Anterior cingulate cortex (tissue), 58 donors: Measurements from ENCODE around the gene UBE2I.
A peak's percentile ranks its signal among the peaks of the same experiment; 100 is the strongest.
"Not testable (repeated sequence)": the region's sequence is repeated elsewhere in the genome, so short reads cannot be mapped to it uniquely, and the experiment has no call there.

Experiments
- DNase-seq, 58 donors: peaks; one replicate each; lab custom pipeline; 2025; lab: John Stamatoyannopoulos, UW

The UBE2I gene

DNA sequence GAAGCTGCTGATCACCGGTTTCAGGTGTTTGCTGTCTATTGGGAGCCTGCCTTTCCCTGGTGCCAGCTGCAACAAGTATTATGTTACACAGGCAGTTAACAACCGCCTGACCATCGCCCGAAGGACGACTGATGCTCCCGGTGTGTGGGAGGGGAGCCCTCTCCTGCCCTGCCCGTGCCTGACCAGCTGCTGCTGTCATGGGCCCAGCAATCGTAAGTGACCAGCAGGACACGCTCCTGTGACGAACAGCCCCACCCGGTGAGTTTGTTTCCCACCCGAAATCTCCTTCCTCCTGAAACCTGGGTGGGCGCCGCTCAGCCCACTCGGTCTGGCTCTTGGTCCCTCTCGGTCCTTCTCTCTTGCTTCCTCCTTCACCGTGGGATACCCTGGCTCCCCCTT, 17.9 kb upstream of the UBE2I start:
- DNase-seq, result no peak

- DNase-seq, result not testable (repeated sequence)
These were observed 17.2 kb upstream of the UBE2I start for GRCh38 chr16:1292208-1292607.

DNA sequence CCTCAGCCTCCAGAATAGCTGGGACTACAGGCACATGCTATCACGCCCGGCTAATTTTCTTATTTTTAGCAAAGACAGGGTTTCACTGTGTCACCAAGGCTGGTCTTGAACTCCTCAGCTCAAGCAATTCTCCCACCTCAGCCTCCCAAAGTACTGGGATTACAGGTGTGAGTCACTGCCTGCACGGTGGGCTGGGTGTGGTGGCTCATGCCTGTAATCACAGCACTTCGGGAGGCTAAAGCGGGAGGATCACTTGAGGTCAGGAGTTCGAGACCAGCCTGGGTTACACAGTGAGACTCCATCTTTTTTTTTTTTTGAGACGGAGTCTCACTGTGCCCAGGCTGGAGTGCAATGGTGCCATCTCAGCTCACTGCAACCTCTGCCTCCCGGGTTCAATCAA, 16.6 kb upstream of the UBE2I start:
- not testable (repeated sequence) for DNase-seq

DNA sequence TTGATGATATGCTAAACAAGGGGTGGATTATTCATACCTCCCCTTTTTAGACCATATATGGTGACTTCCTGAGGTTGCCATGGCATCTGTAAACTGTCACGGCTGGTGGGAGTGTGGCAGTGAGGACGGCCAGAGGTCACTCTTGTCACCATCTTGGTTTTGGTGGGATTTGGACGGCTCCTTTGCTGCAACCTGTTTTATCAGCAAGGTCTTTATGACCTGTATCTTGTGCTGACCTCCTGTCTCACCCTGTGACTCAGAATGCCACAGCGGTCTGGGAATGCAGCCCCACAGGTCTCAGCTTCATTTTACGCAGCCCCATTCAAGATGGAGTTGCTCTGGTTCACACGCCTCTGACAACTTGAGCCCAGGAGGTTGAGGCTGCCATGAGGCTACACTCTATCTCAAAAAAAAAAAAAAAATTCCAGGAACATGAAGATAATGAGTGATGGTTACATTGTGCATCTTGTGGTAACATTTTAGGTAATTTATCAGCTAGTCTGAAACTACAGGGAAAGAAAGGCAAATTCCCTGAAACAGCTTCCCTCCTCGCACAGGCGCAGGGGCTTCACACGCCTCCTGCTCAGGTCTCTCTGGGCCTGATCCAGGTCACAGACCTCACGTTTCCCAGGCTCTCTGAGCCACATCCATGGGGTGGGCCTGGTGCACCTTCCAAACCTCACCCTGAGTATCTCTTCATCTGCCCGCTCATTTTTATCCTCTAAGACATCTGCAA, 15.3 kb upstream of the UBE2I start:
- DNase-seq, result no peak

- DNase-seq, result no peak
These were observed 14.0 kb upstream of the UBE2I start for GRCh38 chr16:1295465-1295864.

DNA sequence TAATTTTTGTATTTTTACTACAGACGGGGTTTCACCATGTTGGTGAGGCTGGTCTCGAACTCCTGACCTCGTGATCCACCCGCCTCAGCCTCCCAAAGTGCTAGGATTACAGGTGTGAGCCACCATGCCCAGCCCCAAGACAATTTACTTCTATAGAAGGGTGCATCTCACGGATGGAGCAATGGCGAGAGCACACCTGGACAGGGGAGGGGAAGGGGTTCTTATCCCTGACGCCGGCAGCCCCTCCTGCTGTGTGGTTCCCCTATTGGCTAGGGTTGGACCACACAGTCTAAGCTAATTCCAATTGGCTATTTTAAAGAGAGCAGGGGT, 12.8 kb upstream of the UBE2I start:
- DNase-seq, result not testable (repeated sequence)

- DNase-seq, result no peak
These were observed 12.3 kb upstream of the UBE2I start for GRCh38 chr16:1297018-1297696.

- DNase-seq, result no peak
These were observed 11.0 kb upstream of the UBE2I start for GRCh38 chr16:1298406-1298805.

- DNase-seq, result no peak
These were observed 10.2 kb upstream of the UBE2I start for GRCh38 chr16:1299012-1299867.

DNA sequence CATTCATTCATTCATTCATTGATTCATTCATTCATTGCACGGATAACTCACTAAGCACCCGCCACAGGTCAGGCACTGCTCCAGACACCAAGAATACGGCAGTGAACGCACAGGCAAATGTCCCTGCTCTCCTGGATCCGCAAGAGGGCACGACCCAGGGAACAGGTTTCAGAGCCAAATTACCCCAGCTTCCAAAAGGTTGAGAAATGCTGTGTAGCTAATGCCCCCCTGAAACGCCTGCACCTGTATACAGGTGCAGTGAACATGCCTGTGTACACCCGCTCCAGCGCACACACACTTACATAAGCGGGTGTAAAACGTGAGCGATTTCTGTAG, 9.6 kb upstream of the UBE2I start:
- no peak for DNase-seq

- DNase-seq, result peak in 40 of 58 donors; percentile 4 to 60 (median 25)
These were observed 8.6 kb upstream of the UBE2I start for GRCh38 chr16:1300664-1301476.

- DNase-seq, result no peak
These were observed 7.9 kb upstream of the UBE2I start for GRCh38 chr16:1301562-1301961.

DNA sequence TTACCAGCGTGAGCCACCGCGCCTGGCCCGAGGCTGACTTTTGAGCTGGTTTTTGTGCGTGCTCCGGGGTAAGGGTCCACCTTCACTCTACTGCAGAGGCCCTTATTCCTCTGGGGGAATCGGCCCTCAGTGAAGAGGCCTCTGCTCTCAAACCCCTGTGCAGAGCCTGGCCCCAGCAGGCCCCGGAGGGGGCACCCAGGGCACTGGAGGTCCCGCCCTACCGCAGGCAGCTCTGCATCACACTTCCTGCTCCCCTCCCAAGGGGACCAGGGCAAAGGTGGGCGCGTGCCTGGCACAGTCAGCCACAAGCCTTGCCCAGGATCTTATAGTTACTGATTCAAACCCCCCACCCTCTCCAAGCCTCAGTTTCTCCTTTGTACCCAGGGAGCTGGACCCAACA, 3.6 kb upstream of the UBE2I start:
- DNase-seq, result no peak

DNA sequence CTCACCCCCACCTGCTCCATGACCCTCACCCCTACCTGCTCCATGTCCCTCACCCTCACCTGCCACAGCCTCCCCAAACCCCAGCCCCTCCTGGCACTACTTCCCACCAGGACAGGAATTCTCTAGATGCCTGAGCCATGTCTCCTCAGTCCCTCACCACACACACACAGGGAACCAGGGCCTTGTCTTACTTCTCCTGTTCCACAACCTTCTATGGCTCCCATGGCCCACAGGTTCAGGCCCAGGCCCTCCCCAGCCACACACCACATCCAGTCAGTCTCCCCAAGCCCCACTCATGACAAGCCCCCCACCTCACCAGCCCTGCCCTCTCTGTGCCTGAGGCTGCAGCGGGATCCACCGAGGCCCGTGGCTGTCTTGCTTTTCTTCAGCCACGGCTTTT, 3.1 kb upstream of the UBE2I start:
- DNase-seq, result no peak

DNA sequence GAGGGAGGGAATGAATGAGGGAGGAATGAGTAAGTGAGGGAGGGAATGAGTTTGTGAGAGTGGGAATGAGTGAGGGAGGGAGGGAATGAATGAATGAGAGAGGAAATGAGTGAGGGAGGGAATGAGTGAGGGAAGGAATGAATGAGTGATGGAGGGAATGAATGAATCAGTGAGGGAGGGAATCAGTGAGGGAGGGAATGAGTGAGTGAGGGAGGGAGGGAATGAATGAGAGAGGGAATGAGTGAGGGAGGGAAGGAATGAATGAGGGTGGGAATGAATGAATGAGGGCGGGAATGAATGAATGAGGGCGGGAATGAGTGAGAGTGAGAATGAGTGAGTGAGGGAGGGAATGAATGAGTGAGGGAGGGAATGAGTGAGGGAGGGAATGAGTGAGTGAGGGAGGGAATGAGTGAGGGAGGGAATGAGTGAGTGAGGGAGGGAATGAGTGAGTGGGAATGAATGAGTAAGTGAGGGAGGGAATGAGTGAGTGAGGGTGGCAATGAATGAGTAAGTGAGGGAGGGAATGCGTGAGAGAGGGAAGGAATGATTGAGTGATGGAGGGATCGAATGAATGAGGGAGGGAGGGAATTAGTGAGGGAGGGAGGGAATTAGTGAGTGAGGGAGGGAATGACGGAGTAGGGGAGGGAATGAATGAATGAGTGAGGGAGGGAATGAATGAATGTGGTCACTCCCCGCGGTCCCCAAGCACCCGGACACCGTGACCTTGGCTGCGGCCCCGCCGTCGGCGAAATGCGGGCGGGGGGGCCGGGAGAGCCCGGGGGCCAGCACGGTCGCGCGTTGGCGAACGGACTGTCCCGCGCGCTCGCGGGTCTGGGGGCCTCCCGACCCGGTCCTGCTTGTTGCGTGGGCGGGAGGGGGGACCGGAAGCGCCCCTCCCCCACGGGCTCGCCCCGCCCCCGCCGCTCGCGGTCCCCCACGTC, 1.1 kb upstream of the UBE2I start:
- no peak for DNase-seq

GRCh38 chr16:1309888-1310831, 724 bp downstream of the UBE2I start:
- peak in 4 of 58 donors; percentile 12 to 20 (median 16) for DNase-seq

- DNase-seq, result no peak
These were observed 1.4 kb downstream of the UBE2I start for GRCh38 chr16:1310832-1311200.

GRCh38 chr16:1311212-1311737, 1.8 kb downstream of the UBE2I start:
- no peak for DNase-seq
